ENCODE results near the gene PAX2.

DNA sequence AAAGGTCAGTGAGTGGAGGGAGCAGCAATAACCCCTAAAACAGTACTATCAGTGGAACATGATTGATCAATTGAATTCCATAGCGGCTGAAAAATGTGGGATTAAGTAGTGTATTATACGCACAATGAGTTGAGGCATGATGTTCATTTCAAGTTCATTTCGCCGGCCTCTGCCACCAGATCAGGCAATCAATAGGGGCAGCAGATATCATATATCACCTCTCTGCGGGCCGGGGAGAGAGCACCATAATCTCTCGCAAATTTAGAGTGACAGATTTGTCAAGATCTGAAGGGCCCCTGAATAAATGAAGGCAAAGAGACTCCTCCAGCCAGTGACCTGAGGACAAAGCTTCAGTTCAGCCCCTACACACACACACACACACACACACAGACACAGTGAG is 58.5 kb downstream of the PAX2 start:
- TF ChIP-seq NR2F2 (IDR thresholded peaks at IDR 0.05) = no peak
- TF ChIP-seq ATF3 (IDR thresholded peaks at IDR 0.05) = no peak
- TF ChIP-seq, protein P1, sequence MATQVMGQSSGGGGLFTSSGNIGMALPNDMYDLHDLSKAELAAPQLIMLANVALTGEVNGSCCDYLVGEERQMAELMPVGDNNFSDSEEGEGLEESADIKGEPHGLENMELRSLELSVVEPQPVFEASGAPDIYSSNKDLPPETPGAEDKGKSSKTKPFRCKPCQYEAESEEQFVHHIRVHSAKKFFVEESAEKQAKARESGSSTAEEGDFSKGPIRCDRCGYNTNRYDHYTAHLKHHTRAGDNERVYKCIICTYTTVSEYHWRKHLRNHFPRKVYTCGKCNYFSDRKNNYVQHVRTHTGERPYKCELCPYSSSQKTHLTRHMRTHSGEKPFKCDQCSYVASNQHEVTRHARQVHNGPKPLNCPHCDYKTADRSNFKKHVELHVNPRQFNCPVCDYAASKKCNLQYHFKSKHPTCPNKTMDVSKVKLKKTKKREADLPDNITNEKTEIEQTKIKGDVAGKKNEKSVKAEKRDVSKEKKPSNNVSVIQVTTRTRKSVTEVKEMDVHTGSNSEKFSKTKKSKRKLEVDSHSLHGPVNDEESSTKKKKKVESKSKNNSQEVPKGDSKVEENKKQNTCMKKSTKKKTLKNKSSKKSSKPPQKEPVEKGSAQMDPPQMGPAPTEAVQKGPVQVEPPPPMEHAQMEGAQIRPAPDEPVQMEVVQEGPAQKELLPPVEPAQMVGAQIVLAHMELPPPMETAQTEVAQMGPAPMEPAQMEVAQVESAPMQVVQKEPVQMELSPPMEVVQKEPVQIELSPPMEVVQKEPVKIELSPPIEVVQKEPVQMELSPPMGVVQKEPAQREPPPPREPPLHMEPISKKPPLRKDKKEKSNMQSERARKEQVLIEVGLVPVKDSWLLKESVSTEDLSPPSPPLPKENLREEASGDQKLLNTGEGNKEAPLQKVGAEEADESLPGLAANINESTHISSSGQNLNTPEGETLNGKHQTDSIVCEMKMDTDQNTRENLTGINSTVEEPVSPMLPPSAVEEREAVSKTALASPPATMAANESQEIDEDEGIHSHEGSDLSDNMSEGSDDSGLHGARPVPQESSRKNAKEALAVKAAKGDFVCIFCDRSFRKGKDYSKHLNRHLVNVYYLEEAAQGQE (IDR thresholded peaks at IDR 0.05) = no peak
- TF ChIP-seq, protein P2, sequence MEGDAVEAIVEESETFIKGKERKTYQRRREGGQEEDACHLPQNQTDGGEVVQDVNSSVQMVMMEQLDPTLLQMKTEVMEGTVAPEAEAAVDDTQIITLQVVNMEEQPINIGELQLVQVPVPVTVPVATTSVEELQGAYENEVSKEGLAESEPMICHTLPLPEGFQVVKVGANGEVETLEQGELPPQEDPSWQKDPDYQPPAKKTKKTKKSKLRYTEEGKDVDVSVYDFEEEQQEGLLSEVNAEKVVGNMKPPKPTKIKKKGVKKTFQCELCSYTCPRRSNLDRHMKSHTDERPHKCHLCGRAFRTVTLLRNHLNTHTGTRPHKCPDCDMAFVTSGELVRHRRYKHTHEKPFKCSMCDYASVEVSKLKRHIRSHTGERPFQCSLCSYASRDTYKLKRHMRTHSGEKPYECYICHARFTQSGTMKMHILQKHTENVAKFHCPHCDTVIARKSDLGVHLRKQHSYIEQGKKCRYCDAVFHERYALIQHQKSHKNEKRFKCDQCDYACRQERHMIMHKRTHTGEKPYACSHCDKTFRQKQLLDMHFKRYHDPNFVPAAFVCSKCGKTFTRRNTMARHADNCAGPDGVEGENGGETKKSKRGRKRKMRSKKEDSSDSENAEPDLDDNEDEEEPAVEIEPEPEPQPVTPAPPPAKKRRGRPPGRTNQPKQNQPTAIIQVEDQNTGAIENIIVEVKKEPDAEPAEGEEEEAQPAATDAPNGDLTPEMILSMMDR (IDR thresholded peaks at IDR 0.05; ENCODE audit: low read depth, low read length, missing input control) = no peak
- no peak for TF ChIP-seq MAX (IDR thresholded peaks at IDR 0.05)
- TF ChIP-seq GABPA (IDR thresholded peaks at IDR 0.05 in 1 of 2, conservative IDR thresholded peaks at IDR 0.05 in 1 of 2) = no peak
- TF ChIP-seq YY1 (IDR thresholded peaks at IDR 0.05) = no peak
- TF ChIP-seq SP1 (IDR thresholded peaks at IDR 0.05) = no peak
- no peak for TF ChIP-seq JUND (IDR thresholded peaks at IDR 0.05)
- no peak for TF ChIP-seq TAF1 (conservative IDR thresholded peaks at IDR 0.05)
- no peak for TF ChIP-seq EGR1 (IDR thresholded peaks at IDR 0.05; ENCODE audit: low read depth in 2 of 2)
- no peak for TF ChIP-seq RAD21 (IDR thresholded peaks at IDR 0.05)
- TF ChIP-seq, protein P3, sequence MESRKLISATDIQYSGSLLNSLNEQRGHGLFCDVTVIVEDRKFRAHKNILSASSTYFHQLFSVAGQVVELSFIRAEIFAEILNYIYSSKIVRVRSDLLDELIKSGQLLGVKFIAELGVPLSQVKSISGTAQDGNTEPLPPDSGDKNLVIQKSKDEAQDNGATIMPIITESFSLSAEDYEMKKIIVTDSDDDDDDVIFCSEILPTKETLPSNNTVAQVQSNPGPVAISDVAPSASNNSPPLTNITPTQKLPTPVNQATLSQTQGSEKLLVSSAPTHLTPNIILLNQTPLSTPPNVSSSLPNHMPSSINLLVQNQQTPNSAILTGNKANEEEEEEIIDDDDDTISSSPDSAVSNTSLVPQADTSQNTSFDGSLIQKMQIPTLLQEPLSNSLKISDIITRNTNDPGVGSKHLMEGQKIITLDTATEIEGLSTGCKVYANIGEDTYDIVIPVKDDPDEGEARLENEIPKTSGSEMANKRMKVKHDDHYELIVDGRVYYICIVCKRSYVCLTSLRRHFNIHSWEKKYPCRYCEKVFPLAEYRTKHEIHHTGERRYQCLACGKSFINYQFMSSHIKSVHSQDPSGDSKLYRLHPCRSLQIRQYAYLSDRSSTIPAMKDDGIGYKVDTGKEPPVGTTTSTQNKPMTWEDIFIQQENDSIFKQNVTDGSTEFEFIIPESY (IDR thresholded peaks at IDR 0.05) = no peak
- TF ChIP-seq RXRA (IDR thresholded peaks at IDR 0.05) = no peak

Measured in liver (tissue), 3 donors.